H1 (cell line): ENCODE results near the gene PINLYP. TPM values are rescaled to one million over a fixed set of nuclear protein-coding genes. Genes with fewer than 3 reads are reported as not detected.

Experiments used
- CTCF ChIA-PET: fragments of 300-600 bp; sonication (Branson Sonifier 250); formaldehyde crosslinking; loops from one replicate; lab custom pipeline; 2021; ENCODE audit not compliant: partially characterized antibody; lab: Charles Lee
- POLR2A ChIA-PET: fragments of 300-600 bp; sonication (Branson Sonifier 250); formaldehyde crosslinking; loops from one replicate; lab custom pipeline; 2021; ENCODE audit warnings: inconsistent platforms; ENCODE audit not compliant: partially characterized antibody; lab: Charles Lee
- DNase-seq, 2 experiments: peaks; one replicate each; pipeline versions ENCODE4 v3.0.0 to v3.0.0-alpha.2; 2010 to 2022; ENCODE audit warnings: low spot score in 2 of 2, low read depth in 1 of 2, mixed read lengths in 1 of 2
- FAIRE-seq: peaks from 2 replicates; lab custom pipeline; 2011; peaks lifted over from hg19 to GRCh38; lab: Jason Lieb, UNC
- H2AFZ ChIP-seq: 2 replicates; pipeline ENCODE4 v1.8.1; 2012; ENCODE audit warnings: low read length, inconsistent platforms
- H2AK5ac ChIP-seq: 2 replicates; pipeline ENCODE4 v1.6.1; 2013; ENCODE audit warnings: low read depth, low read length
- H2BK120ac ChIP-seq: replicated peaks from 2 replicates; pipeline ENCODE3; 2013; ENCODE audit warnings: low read depth, low read length, inconsistent platforms
- H2BK12ac ChIP-seq: 2 replicates; pipeline ENCODE4 v1.6.1; 2013; ENCODE audit warnings: low read depth, low read length
- H2BK15ac ChIP-seq: 2 replicates; pipeline ENCODE4 v1.6.1; 2013; ENCODE audit warnings: low read length
- H2BK20ac ChIP-seq: 2 replicates; pipeline ENCODE4 v1.6.1; 2013; ENCODE audit warnings: low read length
- H2BK5ac ChIP-seq: 2 replicates; pipeline ENCODE4 v1.6.1; 2013; ENCODE audit warnings: low read depth, low read length
- H3K14ac ChIP-seq: 2 replicates; pipeline ENCODE4 v1.6.1; 2013; ENCODE audit warnings: inconsistent platforms; ENCODE audit not compliant: insufficient read length
- H3K18ac ChIP-seq: 2 replicates; pipeline ENCODE4 v1.6.1; 2013; ENCODE audit warnings: low read length; ENCODE audit errors: extremely low read depth
- H3K23ac ChIP-seq: 2 replicates; pipeline ENCODE4 v1.6.1; 2013; ENCODE audit warnings: inconsistent platforms; ENCODE audit not compliant: insufficient read length
- H3K23me2 ChIP-seq: 2 replicates; pipeline ENCODE4 v1.6.1; 2013; ENCODE audit warnings: low read depth, low read length
- H3K27ac ChIP-seq: 2 replicates; pipeline ENCODE4 v1.6.1; 2011; ENCODE audit warnings: low read depth, low read length, inconsistent platforms
- H3K27me3 ChIP-seq, 4 experiments: replicated peaks in 1 of 4; 1 replicate in 1 of 4; 2 replicates in 3 of 4; pipeline versions ENCODE4 v1.6.1 to v1.8.1; 2011 to 2013; ENCODE audit warnings: low read length in 3 of 4, mild to moderate bottlenecking in 3 of 4, inconsistent platforms in 2 of 4, mixed read lengths in 2 of 4, moderate library complexity in 1 of 4; ENCODE audit not compliant: control insufficient read depth in 3 of 4, insufficient read depth in 3 of 4; ENCODE audit errors: extremely low read depth in 1 of 4
- H3K36me3 ChIP-seq, 4 experiments: 2 replicates each; pipeline versions ENCODE4 v1.6.1 to v1.8.1; 2011 to 2013; ENCODE audit warnings: mild to moderate bottlenecking in 4 of 4, low read length in 3 of 4, moderate library complexity in 2 of 4, control low read depth in 1 of 4, inconsistent platforms in 1 of 4; ENCODE audit not compliant: insufficient read depth in 4 of 4, control insufficient read depth in 2 of 4
- H3K4ac ChIP-seq: replicated peaks from 2 replicates; pipeline ENCODE3; 2013; ENCODE audit warnings: low read length, low read depth, mixed read lengths, inconsistent platforms; ENCODE audit not compliant: insufficient read length
- H3K4me1 ChIP-seq, 4 experiments: replicated peaks in 1 of 4; 1 replicate in 1 of 4; 2 replicates in 3 of 4; pipeline versions ENCODE4 v1.6.1 to v1.8.1; 2011 to 2013; ENCODE audit warnings: low read length in 3 of 4, inconsistent platforms in 2 of 4, mixed read lengths in 1 of 4; ENCODE audit not compliant: insufficient read depth in 4 of 4, control insufficient read depth in 3 of 4
- H3K4me2 ChIP-seq, 2 experiments: 2 replicates each; pipeline versions ENCODE4 v1.6.1 to v1.8.1; 2011 to 2013; ENCODE audit warnings: low read depth in 2 of 2, low read length in 2 of 2, control low read depth in 1 of 2, inconsistent platforms in 1 of 2, mild to moderate bottlenecking in 1 of 2; ENCODE audit not compliant: insufficient read depth in 1 of 2
- H3K4me3 ChIP-seq, 4 experiments: fragments of 200-600, 300-600 bp in 1 of 4; sonication (generic), shearing (Covaris generic), sonication (Bioruptor Twin) in 1 of 4; 2 replicates each; pipeline versions ENCODE4 v1.5.1 to v1.8.1; 2011 to 2016; ENCODE audit warnings: low read length in 4 of 4, low read depth in 3 of 4, control low read depth in 2 of 4, inconsistent platforms in 2 of 4, mild to moderate bottlenecking in 2 of 4, mixed read lengths in 1 of 4, moderate library complexity in 1 of 4; ENCODE audit not compliant: insufficient read depth in 2 of 4; ENCODE audit errors: extremely low read depth in 1 of 4
- H3K56ac ChIP-seq: replicated peaks from 2 replicates; pipeline ENCODE3; 2013; ENCODE audit warnings: low read depth, mild to moderate bottlenecking, mixed read lengths, low read length, inconsistent platforms; ENCODE audit not compliant: insufficient read length
- H3K79me1 ChIP-seq: 2 replicates; pipeline ENCODE4 v1.6.1; 2013; ENCODE audit warnings: low read depth, low read length, control low read depth
- H3K79me2 ChIP-seq, 2 experiments: 2 replicates each; pipeline versions ENCODE4 v1.6.1 to v1.8.1; 2012 to 2013; ENCODE audit warnings: low read length in 2 of 2, mild to moderate bottlenecking in 2 of 2, inconsistent platforms in 1 of 2; ENCODE audit not compliant: insufficient read depth in 2 of 2, control insufficient read depth in 1 of 2
- H3K9ac ChIP-seq, 4 experiments: replicated peaks in 1 of 4; 1 replicate in 1 of 4; 2 replicates in 3 of 4; pipeline versions ENCODE4 v1.6.1 to v1.8.1; 2011 to 2013; ENCODE audit warnings: low read depth in 3 of 4, low read length in 3 of 4, control low read depth in 2 of 4, mild to moderate bottlenecking in 2 of 4, moderate library complexity in 2 of 4, inconsistent platforms in 1 of 4; ENCODE audit errors: extremely low read depth in 1 of 4
- H3K9me3 ChIP-seq, 2 experiments: 2 replicates each; pipeline versions ENCODE4 v1.6.1 to v1.8.1; 2012 to 2013; ENCODE audit warnings: mild to moderate bottlenecking in 2 of 2, moderate library complexity in 2 of 2, control low read depth in 1 of 2, inconsistent platforms in 1 of 2, low read depth in 1 of 2, low read length in 1 of 2, mixed read lengths in 1 of 2; ENCODE audit not compliant: insufficient read depth in 2 of 2
- H4K20me1 ChIP-seq, 2 experiments: replicated peaks in 1 of 2; 2 replicates each; pipeline versions ENCODE3 to v1.8.1; 2011 to 2013; ENCODE audit warnings: inconsistent platforms in 2 of 2, low read length in 2 of 2, mild to moderate bottlenecking in 1 of 2; ENCODE audit not compliant: insufficient read depth in 2 of 2, control insufficient read depth in 1 of 2
- H4K5ac ChIP-seq: 2 replicates; pipeline ENCODE4 v1.6.1; 2013; ENCODE audit warnings: low read length, low read depth, mixed read lengths, inconsistent platforms; ENCODE audit not compliant: insufficient read length
- H4K8ac ChIP-seq: 2 replicates; pipeline ENCODE4 v1.8.0; 2013; ENCODE audit warnings: mild to moderate bottlenecking, moderate library complexity, low read length, inconsistent platforms; ENCODE audit not compliant: insufficient read depth; ENCODE audit errors: extremely low read depth
- H4K91ac ChIP-seq: replicated peaks from 2 replicates; pipeline ENCODE3; 2013; ENCODE audit warnings: low read length, mixed read lengths, inconsistent platforms; ENCODE audit not compliant: insufficient read length
- BRCA1 ChIP-seq: IDR thresholded peaks from 2 replicates; pipeline ENCODE4 v1.6.1; 2012; ENCODE audit warnings: low read depth, low read length, improper control_type of control experiment
- CTBP2 ChIP-seq: IDR thresholded peaks from 2 replicates; pipeline ENCODE4 v1.7.0; 2011; ENCODE audit warnings: borderline replicate concordance, mild to moderate bottlenecking, moderate library complexity, mixed read lengths, low read length; ENCODE audit not compliant: insufficient read depth, insufficient read length
- EP300 ChIP-seq, 2 experiments: IDR thresholded peaks; 1 replicate in 1 of 2; 2 replicates in 1 of 2; pipeline ENCODE4 v1.6.1; 2011 to 2012; ENCODE audit warnings: low read depth in 2 of 2, low read length in 2 of 2, mild to moderate bottlenecking in 2 of 2, borderline replicate concordance in 1 of 2, inconsistent platforms in 1 of 2, moderate library complexity in 1 of 2
- JUN ChIP-seq: IDR thresholded peaks from 2 replicates; pipeline ENCODE4 v1.6.1; 2011; ENCODE audit warnings: low read depth, mild to moderate bottlenecking, improper control_type of control experiment, low read length
- MAFK ChIP-seq: IDR thresholded peaks from 2 replicates; pipeline ENCODE4 v1.6.1; 2012; ENCODE audit warnings: low read depth, mild to moderate bottlenecking, improper control_type of control experiment, low read length
- POU5F1 ChIP-seq: IDR thresholded peaks from 2 replicates; pipeline ENCODE4 v1.6.1; 2011; ENCODE audit warnings: low read depth, mild to moderate bottlenecking, low read length, moderate library complexity
- RAD21 ChIP-seq, 2 experiments: IDR thresholded peaks in 1 of 2; conservative IDR thresholded peaks in 1 of 2; 2 replicates each; pipeline ENCODE4 v1.6.1; 2011; ENCODE audit warnings: low read depth in 2 of 2, low read length in 2 of 2, improper control_type of control experiment in 1 of 2, inconsistent platforms in 1 of 2, mild to moderate bottlenecking in 1 of 2, moderate library complexity in 1 of 2
- RXRA ChIP-seq: IDR thresholded peaks from 2 replicates; pipeline ENCODE4 v1.6.1; 2011; ENCODE audit warnings: low read depth, mild to moderate bottlenecking, low read length, moderate library complexity; ENCODE audit not compliant: insufficient read depth
- SIRT6 ChIP-seq: IDR thresholded peaks from one replicate; pipeline ENCODE4 v1.7.1; 2012; ENCODE audit warnings: low read length, inconsistent platforms
- SP4 ChIP-seq: IDR thresholded peaks from 2 replicates; pipeline ENCODE4 v1.6.1; 2012; ENCODE audit warnings: low read length, inconsistent platforms
- SUZ12 ChIP-seq: fragments of 200-600 bp; sonication (generic); IDR thresholded peaks from 2 replicates; pipeline ENCODE4 v1.6.1; 2012; ENCODE audit warnings: mild to moderate bottlenecking, inconsistent platforms, low read length, moderate library complexity, mixed read lengths
- WGBS, 2 experiments: shearing (Covaris generic) in 1 of 2; methylation state at CpG; one replicate each; pipeline versions ENCODE4 v1.1.6 to v1.1.7; 2013 to 2015; ENCODE audit warnings: low lambda C conversion rate in 2 of 2, mixed read lengths in 2 of 2, inconsistent platforms in 1 of 2, low coverage in 1 of 2, missing lambda C conversion rate in 1 of 2; ENCODE audit not compliant: insufficient replicate concordance in 2 of 2, insufficient coverage in 1 of 2, insufficient read length in 1 of 2; ENCODE audit errors: extremely low coverage in 1 of 2, missing lambda C conversion rate in 1 of 2; 5-methylcytosine and 5-hydroxymethylcytosine counted together
- polyA plus RNA-seq, 7 experiments: library from polyadenylated mRNA; depleted of rRNA in 3 of 7; stranded (reverse) in 5 of 7; unstranded in 2 of 7; fragments of >200 nt in 5 of 7; fragments of 200-250 nt in 2 of 7; gene quantifications; 1 replicate in 5 of 7; 2 replicates in 1 of 7; 4 replicates in 1 of 7; pipeline versions ENCODE4 v1.2.1 to v1.2.3, GENCODE V29; 2011 to 2013; ENCODE audit warnings: missing spikeins in 2 of 7, mixed read lengths in 2 of 7
- total RNA-seq: library from RNA; stranded (reverse); fragmentation: NEBNext Ultra II Directional; extraction: Animal tissue kit (Norgen Biotek cat#: 25700); gene quantifications from 2 replicates; pipeline ENCODE4 v1.2.1, GENCODE V29; 2021

Gene PINLYP
- total and polyA plus RNA-seq, 2 of the 8 experiments (the other 6 are each of a cell fraction or from before 2014, with no cell fraction given), result 7.5 to 31.3 TPM

- H3K18ac ChIP-seq, result no peak overlapping the region
- H3K4ac ChIP-seq, result no peak overlapping the region
- peaks cover 8% of the 10 kb centered on the region for H3K23me2 ChIP-seq
- H2BK20ac ChIP-seq, result no peak overlapping the region
- no peak overlapping the region for H3K23ac ChIP-seq
- H2BK120ac ChIP-seq, result no peak overlapping the region
- no peaks in the 10 kb centered on the region; a peak in 1 of 4 replicates for H3K79me2 ChIP-seq
- H4K8ac ChIP-seq, result no peak overlapping the region; the same call in 1 of the 2 replicates
- no peak overlapping the region for H3K56ac ChIP-seq
- CTCF ChIA-PET, result interaction anchor here (1.2 to 3.8 kb wide), 4 partner anchors 11 to 30 kb away, joined by 4 to 22 read pairs (median 10); partner anchors contain the start of gene SRRM5
- H3K9ac ChIP-seq, result no peak overlapping the region
- no peaks in the 10 kb centered on the region for H3K9me3 ChIP-seq
- H2AK5ac ChIP-seq, result peak overlapping the region; percentile 88; the same call in 1 of the 2 replicates
- H3K27me3 ChIP-seq, result no peaks in the 10 kb centered on the region
- peak overlapping the region in 1 of 2 experiments; percentile 37; a peak in 1 of 4 replicates for H3K4me2 ChIP-seq
- POLR2A ChIA-PET, result interaction anchor here (0.6 to 2.4 kb wide), 11 partner anchors 10 to 161 kb away, joined by 3 to 12 read pairs (median 3); partner anchors contain the start of genes IRGQ and ZNF576
- H4K5ac ChIP-seq, result no peak overlapping the region
- no peaks in the 10 kb centered on the region; a peak in 2 of 8 replicates for H3K36me3 ChIP-seq
- H2BK5ac ChIP-seq, result no peak overlapping the region
- no peak overlapping the region for H2BK15ac ChIP-seq
- H3K4me1 ChIP-seq, result peaks cover 4 to 12% (median 9%) of the 10 kb centered on the region in 4 experiments
- H4K20me1 ChIP-seq, result peaks cover 1 to 4% of the 10 kb centered on the region in 2 experiments
- no peak overlapping the region for H2AFZ ChIP-seq
- H3K79me1 ChIP-seq, result no peaks in the 10 kb centered on the region; the same call in 1 of the 2 replicates
- WGBS, 2 experiments, result 89% methylated on average over 35 of the region's 35 CpGs; no CpG with 5 or more reads in 1 of the 2 experiments
- FAIRE-seq (no peak), DNase-seq (peak in 1 of 2 experiments; percentile 86)
- H3K27ac ChIP-seq, result no peak overlapping the region
- H2BK12ac ChIP-seq, result peak overlapping the region; percentile 75; the same call in 1 of the 2 replicates
- H3K4me3 ChIP-seq, result no peak overlapping the region
- H3K14ac ChIP-seq, result no peak overlapping the region
- peak overlapping the region; percentile 32 for H4K91ac ChIP-seq
- TF ChIP-seq RXRA (no peak), CTBP2 (no peak), JUN (no peak), RAD21 (IDR thresholded peaks at IDR 0.05 in 1 of 2, conservative IDR thresholded peaks at IDR 0.05 in 1 of 2; ENCODE audit: low read depth in 2 of 2, low read length in 2 of 2) (no peak), BRCA1 (no peak), SUZ12 (no peak), POU5F1 (no peak), SIRT6 (no peak), MAFK (no peak), EP300 (IDR thresholded peaks at IDR 0.05; ENCODE audit: borderline replicate concordance in 1 of 2, low read depth in 2 of 2, low read length in 2 of 2) (no peak), SP4 (no peak)
Measured at GRCh38 chr19:43623889-43624670, 48.5 kb downstream of the PINLYP start.
